HCT116 (cell line): ENCODE results near the gene CPM. TPM values are rescaled to one million over a fixed set of nuclear protein-coding genes. Genes with fewer than 3 reads are reported as not detected.

Source experiments
- ATAC-seq: fragments of 200-7000 bp; cut with Tn5 transposase; 2 replicates; pipeline ENCODE4 v1.9.1; 2020; ENCODE audit warnings: mild to moderate bottlenecking, moderate library complexity
- BruUV-seq: library from RNA; stranded (reverse); fragments of 400-500 nt; replicated peaks from 2 replicates; lab custom pipeline; 2021; lab: Mats Ljungman, UMichigan
- CTCF ChIA-PET: fragments of 300-600 bp; sonication (Branson Sonifier 250); formaldehyde crosslinking; loops from one replicate; lab custom pipeline; 2021; ENCODE audit warnings: antibody characterized with exemption; lab: Charles Lee
- POLR2A ChIA-PET: fragments of 300-600, 350-600 bp; sonication (Branson Sonifier 250); formaldehyde crosslinking; loops from one replicate; lab custom pipeline; 2021; ENCODE audit warnings: antibody characterized with exemption; lab: Charles Lee
- RAD21 ChIA-PET, 2 experiments: fragments of 300-600 bp; sonication (Branson Sonifier 250); formaldehyde crosslinking; loops; one replicate each; lab custom pipeline; 2023; ENCODE audit warnings: low total read pairs in 2 of 2; ENCODE audit not compliant: uncharacterized antibody in 2 of 2, unreplicated experiment in 2 of 2, low non-redundant PET in 1 of 2; lab: Charles Lee
- DNase-seq: peaks from one replicate; pipeline ENCODE4 v3.0.0-alpha.2; 2010; ENCODE audit warnings: low read depth, low spot score
- H2AFZ ChIP-seq: fragments of 200-600 bp; shearing (Covaris generic), sonication (generic); 2 replicates; pipeline ENCODE4 v1.6.1; 2017; ENCODE audit warnings: low read depth, mixed run types, mixed read lengths, antibody characterized with exemption, low read length; ENCODE audit not compliant: poor library complexity, severe bottlenecking
- H3K27ac ChIP-seq: 2 replicates; pipeline ENCODE4 v1.5.1; 2012; ENCODE audit warnings: low read depth, low read length
- H3K27me3 ChIP-seq: fragments of 200-600 bp; sonication (generic); 2 replicates; pipeline ENCODE4 v1.6.1; 2016; ENCODE audit warnings: mixed run types, low read length, mixed read lengths; ENCODE audit not compliant: insufficient read depth
- H3K36me3 ChIP-seq, 2 experiments: fragments of 200-500 bp in 1 of 2; fragments of 200-600 bp in 1 of 2; sonication (Bioruptor generic) in 1 of 2; sonication (generic) in 1 of 2; 2 replicates each; pipeline versions ENCODE4 v1.5.1 to v1.6.1; 2014 to 2016; ENCODE audit warnings: low read length in 2 of 2, inconsistent platforms in 1 of 2, mixed read lengths in 1 of 2, mixed run types in 1 of 2; ENCODE audit not compliant: insufficient read depth in 2 of 2, control insufficient read depth in 1 of 2
- H3K4me1 ChIP-seq, 2 experiments: fragments of 200-600 bp in 1 of 2; sonication (generic) in 1 of 2; 2 replicates each; pipeline versions ENCODE4 v1.5.1 to v1.6.1; 2012 to 2017; ENCODE audit warnings: low read length in 2 of 2, inconsistent platforms in 1 of 2, mild to moderate bottlenecking in 1 of 2, mixed read lengths in 1 of 2, mixed run types in 1 of 2, moderate library complexity in 1 of 2; ENCODE audit not compliant: insufficient read depth in 2 of 2, control insufficient read depth in 1 of 2
- H3K4me2 ChIP-seq: fragments of 200-600 bp; sonication (generic); 2 replicates; pipeline ENCODE4 v1.6.1; 2017; ENCODE audit warnings: mixed run types, low read length, mixed read lengths
- H3K4me3 ChIP-seq, 2 experiments: fragments of 200-600 bp in 1 of 2; sonication (generic) in 1 of 2; replicated peaks in 1 of 2; 2 replicates each; pipeline ENCODE4 v1.5.1; 2011 to 2016; ENCODE audit warnings: low read length in 2 of 2, control low read depth in 1 of 2, low read depth in 1 of 2, mild to moderate bottlenecking in 1 of 2, mixed read lengths in 1 of 2, mixed run types in 1 of 2
- H3K79me2 ChIP-seq: fragments of 200-600 bp; sonication (generic); 2 replicates; pipeline ENCODE4 v1.6.1; 2017; ENCODE audit warnings: mild to moderate bottlenecking, mixed run types, low read length, moderate library complexity, mixed read lengths; ENCODE audit not compliant: insufficient read depth
- H3K9ac ChIP-seq: fragments of 200-600 bp; sonication (generic); 2 replicates; pipeline ENCODE4 v1.6.1; 2016; ENCODE audit warnings: low read length, mixed read lengths
- H3K9me2 ChIP-seq: fragments of 200-600 bp; sonication (generic), shearing (Covaris generic); 2 replicates; pipeline ENCODE4 v1.6.1; 2017; ENCODE audit warnings: mixed run types, mild to moderate bottlenecking, moderate library complexity; ENCODE audit not compliant: insufficient read depth
- H3K9me3 ChIP-seq, 2 experiments: fragments of 200-500 bp in 1 of 2; fragments of 200-600 bp in 1 of 2; sonication (Bioruptor generic) in 1 of 2; sonication (generic) in 1 of 2; 2 replicates each; pipeline ENCODE4 v1.6.1; 2014 to 2017; ENCODE audit warnings: low read length in 2 of 2, mixed read lengths in 2 of 2, inconsistent platforms in 1 of 2, low read depth in 1 of 2, mild to moderate bottlenecking in 1 of 2, mixed run types in 1 of 2, moderate library complexity in 1 of 2; ENCODE audit not compliant: control insufficient read depth in 1 of 2, insufficient read depth in 1 of 2
- H4K20me1 ChIP-seq: fragments of 200-600 bp; sonication (generic), shearing (Covaris generic); 2 replicates; pipeline ENCODE4 v1.6.1; 2017; ENCODE audit warnings: mixed run types, mild to moderate bottlenecking, moderate library complexity; ENCODE audit not compliant: insufficient read depth
- CBX3 ChIP-seq: IDR thresholded peaks from 2 replicates; pipeline ENCODE4 v1.6.1; 2012; ENCODE audit warnings: low read depth
- CEBPB ChIP-seq: IDR thresholded peaks from 2 replicates; pipeline ENCODE4 v1.6.1; 2012; ENCODE audit warnings: low read depth
- EZH2 ChIP-seq: fragments of 200-600 bp; sonication (generic); IDR thresholded peaks from 2 replicates; pipeline ENCODE4 v1.6.1; 2017; ENCODE audit warnings: antibody characterized with exemption, mixed run types
- SIN3A ChIP-seq: IDR thresholded peaks from 2 replicates; pipeline ENCODE4 v1.6.1; 2012; ENCODE audit warnings: low read depth
- SP1 ChIP-seq: IDR thresholded peaks from 2 replicates; pipeline ENCODE4 v1.6.1; 2012; ENCODE audit warnings: low read depth
- YY1 ChIP-seq: IDR thresholded peaks from 2 replicates; pipeline ENCODE4 v1.6.1; 2011; ENCODE audit warnings: low read length, low read depth, moderate library complexity, mild to moderate bottlenecking; ENCODE audit not compliant: insufficient replicate concordance; ENCODE audit errors: extremely low read depth
- ZFX ChIP-seq: fragments of 450-650 bp; IDR thresholded peaks from 2 replicates; pipeline ENCODE4 v1.6.1; 2017
- intact Hi-C: fragments of 100-400 bp; cut with micrococcal nuclease; formaldehyde crosslinking; loops from 2 replicates; pipeline ENCODE4 v1.10.0; 2022
- total RNA-seq: library from RNA; stranded (reverse); gene quantifications from one replicate; pipeline ENCODE4 v1.2.1, GENCODE V29; 2021; ENCODE audit not compliant: unreplicated experiment
- TF ChIP-seq, protein P1 (sequence below): IDR thresholded peaks from 2 replicates; pipeline ENCODE4 v1.6.1; 2011; ENCODE audit warnings: mild to moderate bottlenecking, low read length, moderate library complexity; ENCODE audit not compliant: insufficient replicate concordance; ENCODE audit errors: extremely low read depth

Gene CPM
- total RNA-seq, 1 experiment from 2014 or later: 5.3 TPM

GRCh38 chr12:68962877-68963855 is 30.2 kb upstream of the CPM start:
- H3K79me2 ChIP-seq: no peaks in the 10 kb centered on the region
- H3K4me1 ChIP-seq: no peaks in the 10 kb centered on the region
- H3K4me3 ChIP-seq: no peak overlapping the region
- no peak overlapping the region for H3K9ac ChIP-seq
- no peaks in the 10 kb centered on the region for H3K36me3 ChIP-seq
- no peak for TF ChIP-seq CBX3
- TF ChIP-seq ZFX: no peak
- TF ChIP-seq CEBPB: no peak
- TF ChIP-seq, protein P1, sequence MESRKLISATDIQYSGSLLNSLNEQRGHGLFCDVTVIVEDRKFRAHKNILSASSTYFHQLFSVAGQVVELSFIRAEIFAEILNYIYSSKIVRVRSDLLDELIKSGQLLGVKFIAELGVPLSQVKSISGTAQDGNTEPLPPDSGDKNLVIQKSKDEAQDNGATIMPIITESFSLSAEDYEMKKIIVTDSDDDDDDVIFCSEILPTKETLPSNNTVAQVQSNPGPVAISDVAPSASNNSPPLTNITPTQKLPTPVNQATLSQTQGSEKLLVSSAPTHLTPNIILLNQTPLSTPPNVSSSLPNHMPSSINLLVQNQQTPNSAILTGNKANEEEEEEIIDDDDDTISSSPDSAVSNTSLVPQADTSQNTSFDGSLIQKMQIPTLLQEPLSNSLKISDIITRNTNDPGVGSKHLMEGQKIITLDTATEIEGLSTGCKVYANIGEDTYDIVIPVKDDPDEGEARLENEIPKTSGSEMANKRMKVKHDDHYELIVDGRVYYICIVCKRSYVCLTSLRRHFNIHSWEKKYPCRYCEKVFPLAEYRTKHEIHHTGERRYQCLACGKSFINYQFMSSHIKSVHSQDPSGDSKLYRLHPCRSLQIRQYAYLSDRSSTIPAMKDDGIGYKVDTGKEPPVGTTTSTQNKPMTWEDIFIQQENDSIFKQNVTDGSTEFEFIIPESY: no peak
- TF ChIP-seq EZH2: no peak
- TF ChIP-seq YY1: no peak
- no peak for TF ChIP-seq SP1
- no peak for TF ChIP-seq SIN3A
- DNase-seq (no peak), ATAC-seq (no peak)
- ChIA-PET CTCF (no interaction called here), RAD21 (no interaction called here), POLR2A (no interaction called here)
- H3K27me3 ChIP-seq: no peaks in the 10 kb centered on the region
- H2AFZ ChIP-seq: no peak overlapping the region
- H3K27ac ChIP-seq: no peak overlapping the region
- no peaks in the 10 kb centered on the region for H3K9me3 ChIP-seq
- no peaks in the 10 kb centered on the region for H4K20me1 ChIP-seq
- H3K9me2 ChIP-seq: no peaks in the 10 kb centered on the region
- intact Hi-C loops: no loop called here
- H3K4me2 ChIP-seq: no peak overlapping the region
- no TSS peak for BruUV-seq
